GM23248 (cell line): ENCODE data around the gene SMIM38. TPM values are rescaled to one million over a fixed set of nuclear protein-coding genes. Genes with fewer than 3 reads are reported as not detected.
"Not testable (repeated sequence)": the region's sequence is repeated elsewhere in the genome, so short reads cannot be mapped to it uniquely, and the experiment has no call there.

Experiments used
- DNase-seq: peaks from one replicate; pipeline ENCODE4 v3.0.0-alpha.2; 2015
- H2AFZ ChIP-seq: fragments of 200-600 bp; sonication (generic); 2 replicates; pipeline ENCODE4 v1.6.1; 2016; ENCODE audit warnings: antibody characterized with exemption
- H3F3A ChIP-seq: fragments of 200-600 bp; sonication (generic); 2 replicates; pipeline ENCODE4 v1.6.1; 2016; ENCODE audit warnings: mild to moderate bottlenecking, antibody characterized with exemption, mixed run types; ENCODE audit not compliant: insufficient read depth
- H3K27ac ChIP-seq: fragments of 200-600 bp; sonication (generic); 2 replicates; pipeline ENCODE4 v1.5.1; 2016; ENCODE audit warnings: mild to moderate bottlenecking
- H3K27me3 ChIP-seq: fragments of 200-600 bp; sonication (generic); replicated peaks from 2 replicates; pipeline ENCODE4 v1.6.1; 2016; ENCODE audit warnings: mild to moderate bottlenecking; ENCODE audit not compliant: insufficient read depth
- H3K36me3 ChIP-seq: fragments of 200-600 bp; sonication (generic); 2 replicates; pipeline ENCODE4 v1.6.1; 2016; ENCODE audit warnings: low read depth, mild to moderate bottlenecking
- H3K4me1 ChIP-seq: fragments of 200-600 bp; sonication (generic); 2 replicates; pipeline ENCODE4 v1.6.1; 2016; ENCODE audit warnings: mild to moderate bottlenecking; ENCODE audit not compliant: insufficient read depth
- H3K4me2 ChIP-seq: fragments of 200-600 bp; sonication (generic); one replicate; pipeline ENCODE4 v1.6.1; 2016; ENCODE audit warnings: mild to moderate bottlenecking; ENCODE audit not compliant: unreplicated experiment
- H3K4me3 ChIP-seq: fragments of 200-600 bp; sonication (generic); 2 replicates; pipeline ENCODE4 v1.5.1; 2016; ENCODE audit warnings: mild to moderate bottlenecking
- H3K79me2 ChIP-seq: fragments of 200-600 bp; sonication (generic); 2 replicates; pipeline ENCODE4 v1.6.1; 2016; ENCODE audit warnings: mild to moderate bottlenecking; ENCODE audit not compliant: insufficient read depth
- H3K9ac ChIP-seq: fragments of 200-600 bp; sonication (generic); 2 replicates; pipeline ENCODE4 v1.6.1; 2016; ENCODE audit warnings: mild to moderate bottlenecking
- H3K9me2 ChIP-seq: fragments of 200-600 bp; sonication (generic); 2 replicates; pipeline ENCODE4 v1.6.1; 2016; ENCODE audit warnings: mixed run types, mild to moderate bottlenecking, moderate library complexity; ENCODE audit not compliant: insufficient read depth
- H3K9me3 ChIP-seq: fragments of 200-600 bp; sonication (generic); one replicate; pipeline ENCODE4 v1.6.1; 2017; ENCODE audit warnings: low read depth
- H4K20me1 ChIP-seq: fragments of 200-600 bp; sonication (generic); 2 replicates; pipeline ENCODE4 v1.6.0; 2016; ENCODE audit not compliant: insufficient read depth
- EZH2 ChIP-seq: fragments of 200-600 bp; sonication (generic); IDR thresholded peaks from 2 replicates; pipeline ENCODE4 v1.6.1; 2018; ENCODE audit warnings: antibody characterized with exemption, mild to moderate bottlenecking; ENCODE audit not compliant: insufficient read depth, poor library complexity, severe bottlenecking
- EZH2phosphoT487 ChIP-seq: fragments of 200-600 bp; sonication (generic); IDR thresholded peaks from 2 replicates; pipeline ENCODE4 v1.6.1; 2018; ENCODE audit warnings: antibody characterized with exemption, moderate library complexity, mild to moderate bottlenecking, low read depth; ENCODE audit not compliant: insufficient read depth
- WGBS, 2 experiments: methylation state at CpG; one replicate each; pipeline ENCODE4 v1.1.6; 2015 to 2017; ENCODE audit warnings: low lambda C conversion rate in 2 of 2, low coverage in 1 of 2; ENCODE audit errors: missing lambda C conversion rate in 2 of 2; 5-methylcytosine and 5-hydroxymethylcytosine counted together
- in situ Hi-C: fragments of 300-500 bp; cut with MboI; formaldehyde crosslinking; loops from 2 replicates; pipeline ENCODE4 v1.15.0; 2020
- polyA plus RNA-seq: library from polyadenylated mRNA; unstranded; fragments of >200 nt; fragmentation: Nextera tagmentation; extraction: Ambion mirVana; gene quantifications from 2 replicates; pipeline ENCODE4 v1.2.1, GENCODE V29; 2016
- total RNA-seq: library from RNA; depleted of rRNA; stranded (reverse); fragments of >200 nt; shearing (Covaris generic); gene quantifications from 2 replicates; pipeline ENCODE4 v1.2.3, GENCODE V29; 2014

The SMIM38 gene
- total and polyA plus RNA-seq, 2 experiments from 2014 or later = not detected

- peaks cover 12% of the 10 kb centered on the region; the same call in 1 of the 2 replicates for H3K4me1 ChIP-seq
- peak overlapping the region; percentile 62 for H3K4me2 ChIP-seq
- TF ChIP-seq EZH2 (no peak), EZH2phosphoT487 (no peak)
- no peaks in the 10 kb centered on the region for H3K9me3 ChIP-seq
- in situ Hi-C loops = no loop called here
- H4K20me1 ChIP-seq = no peaks in the 10 kb centered on the region
- no peaks in the 10 kb centered on the region for H3K9me2 ChIP-seq
- no peaks in the 10 kb centered on the region for H3K36me3 ChIP-seq
- H3K79me2 ChIP-seq = no peaks in the 10 kb centered on the region
- H3K27me3 ChIP-seq = no peaks in the 10 kb centered on the region
- DNase-seq = peak; percentile 50
- WGBS, 2 experiments = 16 to 22% methylated on average over 4 of the region's 4 CpGs
- H3K27ac ChIP-seq = peak overlapping the region; percentile 33
- peaks cover 11% of the 10 kb centered on the region; the same call in 1 of the 2 replicates for H3F3A ChIP-seq
- H3K9ac ChIP-seq = 0 out of 2 replicates have a peak overlapping the region, but pooled peaks have one; percentile 2
- H3K4me3 ChIP-seq = no peak overlapping the region
- H2AFZ ChIP-seq = no peak overlapping the region
Measured at GRCh38 chr11:69145050-69145380, 10.7 kb upstream of the SMIM38 start.

GRCh38 chr11:69148377-69148762 lies 7.4 kb upstream of the SMIM38 start:
- H3F3A ChIP-seq = peaks cover 11% of the 10 kb centered on the region; the same call in 1 of the 2 replicates
- no peaks in the 10 kb centered on the region for H4K20me1 ChIP-seq
- TF ChIP-seq EZH2 = no peak
- no peak for TF ChIP-seq EZH2phosphoT487
- H3K9me3 ChIP-seq = no peaks in the 10 kb centered on the region
- no peaks in the 10 kb centered on the region for H3K36me3 ChIP-seq
- in situ Hi-C loops = no loop called here
- no peaks in the 10 kb centered on the region for H3K79me2 ChIP-seq
- DNase-seq = no peak
- no peak overlapping the region for H3K27ac ChIP-seq
- no peak overlapping the region for H3K4me3 ChIP-seq
- no peak overlapping the region for H3K9ac ChIP-seq
- H3K4me2 ChIP-seq = no peak overlapping the region
- WGBS, 2 experiments = 64 to 68% methylated on average over 13 of the region's 13 CpGs
- H3K27me3 ChIP-seq = no peaks in the 10 kb centered on the region
- peaks cover 12% of the 10 kb centered on the region; the same call in 1 of the 2 replicates for H3K4me1 ChIP-seq
- H3K9me2 ChIP-seq = no peaks in the 10 kb centered on the region
- H2AFZ ChIP-seq = no peak overlapping the region

- 74 to 81% methylated on average over 9 of the region's 9 CpGs for WGBS, 2 experiments
- Histone ChIP-seq H3K9ac (no peak overlapping the region), H2AFZ (no peak overlapping the region), H3K36me3 (no peaks in the 10 kb centered on the region), H4K20me1 (no peaks in the 10 kb centered on the region), H3K27me3 (no peaks in the 10 kb centered on the region), H3K4me1 (peaks cover 12% of the 10 kb centered on the region; the same call in 1 of the 2 replicates), H3K9me2 (no peaks in the 10 kb centered on the region), H3K4me2 (no peak overlapping the region), H3K9me3 (no peaks in the 10 kb centered on the region), H3K27ac (no peak overlapping the region), H3K79me2 (no peaks in the 10 kb centered on the region), H3K4me3 (no peak overlapping the region), H3F3A (peaks cover 11% of the 10 kb centered on the region; the same call in 1 of the 2 replicates)
- in situ Hi-C loops = no loop called here
- DNase-seq = no peak
- no peak for TF ChIP-seq EZH2phosphoT487
- TF ChIP-seq EZH2 = no peak
Measured at GRCh38 chr11:69148806-69149205, 6.9 kb upstream of the SMIM38 start.

GRCh38 chr11:69149338-69150045 lies 6.2 kb upstream of the SMIM38 start:
- H3K27me3 ChIP-seq, H3K36me3 ChIP-seq, H3K4me2 ChIP-seq, H3K79me2 ChIP-seq, in situ Hi-C loops, H3F3A ChIP-seq, DNase-seq, H3K4me3 ChIP-seq, H3K9me3 ChIP-seq, H2AFZ ChIP-seq, H3K9ac ChIP-seq, H3K27ac ChIP-seq, H4K20me1 ChIP-seq, H3K9me2 ChIP-seq: not testable (repeated sequence)
- WGBS, 2 experiments = 63 to 65% methylated on average over 11 of the region's 11 CpGs
- H3K4me1 ChIP-seq = peaks cover 11% of the 10 kb centered on the region; the same call in 1 of the 2 replicates
